K562 (cell line): Measurements from ENCODE around the gene EML2. TPM values are rescaled to one million over a fixed set of nuclear protein-coding genes. Genes with fewer than 3 reads are reported as not detected.

Source experiments
- FOSL1 ChIP-seq: fragments of 200-800 bp; sonication (Bioruptor generic); conservative IDR thresholded peaks from 2 replicates; pipeline ENCODE4 v1.6.1; 2016; ENCODE audit warnings: missing genetic modification characterization, missing compliant biosample characterization
- FOXJ3 ChIP-seq: sonication (generic); formaldehyde crosslinking; IDR thresholded peaks from 2 replicates; pipeline ENCODE4 v1.4.0; 2020; ENCODE audit warnings: mild to moderate bottlenecking, missing genetic modification reagents
- HLTF ChIP-seq: fragments of 450-650 bp; IDR thresholded peaks from 2 replicates; pipeline ENCODE4 v1.6.1; 2016
- HMG20A ChIP-seq: fragments of 450-650 bp; formaldehyde crosslinking; conservative IDR thresholded peaks from 2 replicates; pipeline ENCODE4 v1.4.0; 2020; ENCODE audit warnings: mild to moderate bottlenecking, mixed read lengths
- HNRNPK ChIP-seq: fragments of 200-400 bp; formaldehyde crosslinking; IDR thresholded peaks from one replicate; pipeline ENCODE4 v1.6.1; 2018; ENCODE audit warnings: mild to moderate bottlenecking, low read depth, low read length; ENCODE audit not compliant: poor library complexity, severe bottlenecking
- HNRNPLL ChIP-seq: fragments of 200-400 bp; formaldehyde crosslinking; IDR thresholded peaks from 2 replicates; pipeline ENCODE4 v1.6.1; 2017; ENCODE audit warnings: low read length, low read depth, mild to moderate bottlenecking; ENCODE audit not compliant: poor library complexity, severe bottlenecking
- HSF4 ChIP-seq: fragments of 250-450 bp; sonication (Bioruptor Pico); IDR thresholded peaks from 2 replicates; pipeline ENCODE4 v2.1.2; 2022; ENCODE audit warnings: mild to moderate bottlenecking, moderate library complexity, borderline replicate concordance
- LCOR ChIP-seq: sonication (generic); formaldehyde crosslinking; IDR thresholded peaks from 2 replicates; pipeline ENCODE4 v1.8.0; 2022; ENCODE audit warnings: mild to moderate bottlenecking, missing genetic modification reagents
- MYC ChIP-seq, 2 experiments: fragments of 250-450 bp in 1 of 2; sonication (Bioruptor Pico) in 1 of 2; IDR thresholded peaks; 2 replicates each; pipeline versions ENCODE4 v1.5.1 to v1.6.1; 2012 to 2021; ENCODE audit warnings: low read depth in 2 of 2, borderline replicate concordance in 1 of 2, improper control_type of control experiment in 1 of 2, low read length in 1 of 2, mild to moderate bottlenecking in 1 of 2, moderate library complexity in 1 of 2
- NCOA1 ChIP-seq: fragments of 450-650 bp; IDR thresholded peaks from 2 replicates; pipeline ENCODE4 v1.6.1; 2016; ENCODE audit warnings: low read depth
- POLR2A ChIP-seq: fragments of 450-650 bp; conservative IDR thresholded peaks from 2 replicates; pipeline ENCODE4 v1.6.1; 2016
- PPARD ChIP-seq: fragments of 250-450 bp; sonication (Bioruptor Pico); IDR thresholded peaks from 2 replicates; pipeline ENCODE4 v1.8.0; 2022; ENCODE audit warnings: inconsistent platforms, mild to moderate bottlenecking, moderate library complexity
- RAD51 ChIP-seq: fragments of 450-650 bp; IDR thresholded peaks from 2 replicates; pipeline ENCODE4 v1.7.1; 2016; ENCODE audit warnings: low read depth, mild to moderate bottlenecking, borderline replicate concordance
- RFX5 ChIP-seq: IDR thresholded peaks from 2 replicates; pipeline ENCODE4 v1.6.1; 2011; ENCODE audit warnings: low read depth, mild to moderate bottlenecking, improper control_type of control experiment, low read length
- SMARCB1 ChIP-seq: IDR thresholded peaks from 2 replicates; pipeline ENCODE4 v1.6.1; 2011; ENCODE audit warnings: improper control_type of control experiment, low read depth; ENCODE audit not compliant: insufficient read length
- TAF7 ChIP-seq: fragments of 450-650 bp; IDR thresholded peaks from 2 replicates; pipeline ENCODE4 v1.6.1; 2016; ENCODE audit warnings: missing genetic modification characterization, missing compliant biosample characterization
- XRCC3 ChIP-seq: fragments of 450-650 bp; IDR thresholded peaks from 2 replicates; pipeline ENCODE4 v1.6.1; 2017; ENCODE audit warnings: mild to moderate bottlenecking, moderate library complexity
- ZFP36 ChIP-seq: fragments of 150-350 bp; IDR thresholded peaks from 2 replicates; pipeline ENCODE4 v1.6.1; 2018; ENCODE audit warnings: low read length, low read depth; ENCODE audit not compliant: partially characterized antibody
- ZNF785 ChIP-seq: fragments of 250-450 bp; sonication (Bioruptor Pico); IDR thresholded peaks from 2 replicates; pipeline ENCODE4 v1.4.0; 2020; ENCODE audit warnings: mild to moderate bottlenecking
- ZSCAN32 ChIP-seq: fragments of 450-650 bp; formaldehyde crosslinking; IDR thresholded peaks from 2 replicates; pipeline ENCODE4 v1.4.0; 2020; ENCODE audit warnings: mild to moderate bottlenecking, moderate library complexity
- polyA plus RNA-seq, 8 experiments: library from polyadenylated mRNA; depleted of rRNA in 4 of 8; stranded (reverse) in 5 of 8; unstranded in 3 of 8; fragments of >200 nt; fragmentation: Nextera tagmentation in 2 of 8; fragmentation: Illumina TruSeq in 1 of 8; extraction: Ambion mirVana in 2 of 8; extraction: Trizol in 1 of 8; gene quantifications; 2 replicates each; pipeline versions ENCODE4 v1.2.1 to v1.2.3, GENCODE V29; 2011 to 2014; ENCODE audit warnings: inconsistent platforms in 1 of 8, missing spikeins in 1 of 8
- total RNA-seq, 7 experiments: library from RNA; depleted of rRNA in 6 of 7; stranded (reverse); fragments of >200 nt in 6 of 7; fragmentation: Illumina TruSeq in 2 of 7; extraction: Trizol in 2 of 7; gene quantifications; 2 replicates each; pipeline versions ENCODE4 v1.2.1 to v1.2.3, GENCODE V29; 2011 to 2021; ENCODE audit warnings: low replicate concordance in 1 of 7
- TF ChIP-seq, protein P1 (sequence below): sonication (generic); formaldehyde crosslinking; IDR thresholded peaks from 2 replicates; pipeline ENCODE4 v1.8.1; 2022; ENCODE audit warnings: missing genetic modification reagents
- TF ChIP-seq, protein P2 (sequence below): fragments of 250-450 bp; sonication (Bioruptor Pico); IDR thresholded peaks from 2 replicates; pipeline ENCODE4 v1.5.0; 2021; ENCODE audit warnings: mild to moderate bottlenecking, borderline replicate concordance
- TF ChIP-seq, protein P3 (sequence below): fragments of 250-450 bp; sonication (Bioruptor Pico); IDR thresholded peaks from 2 replicates; pipeline ENCODE4 v1.5.0; 2021
- TF ChIP-seq, protein P4 (sequence below): fragments of 450-650 bp; IDR thresholded peaks from 2 replicates; pipeline ENCODE4 v1.6.1; 2016; ENCODE audit warnings: antibody characterized with exemption

EML2 gene
- total and polyA plus RNA-seq, 9 of the 15 experiments (the other 6 are each of a cell fraction or from before 2014, with no cell fraction given) = 2.6 to 69.6 (median 24.8) TPM

DNA sequence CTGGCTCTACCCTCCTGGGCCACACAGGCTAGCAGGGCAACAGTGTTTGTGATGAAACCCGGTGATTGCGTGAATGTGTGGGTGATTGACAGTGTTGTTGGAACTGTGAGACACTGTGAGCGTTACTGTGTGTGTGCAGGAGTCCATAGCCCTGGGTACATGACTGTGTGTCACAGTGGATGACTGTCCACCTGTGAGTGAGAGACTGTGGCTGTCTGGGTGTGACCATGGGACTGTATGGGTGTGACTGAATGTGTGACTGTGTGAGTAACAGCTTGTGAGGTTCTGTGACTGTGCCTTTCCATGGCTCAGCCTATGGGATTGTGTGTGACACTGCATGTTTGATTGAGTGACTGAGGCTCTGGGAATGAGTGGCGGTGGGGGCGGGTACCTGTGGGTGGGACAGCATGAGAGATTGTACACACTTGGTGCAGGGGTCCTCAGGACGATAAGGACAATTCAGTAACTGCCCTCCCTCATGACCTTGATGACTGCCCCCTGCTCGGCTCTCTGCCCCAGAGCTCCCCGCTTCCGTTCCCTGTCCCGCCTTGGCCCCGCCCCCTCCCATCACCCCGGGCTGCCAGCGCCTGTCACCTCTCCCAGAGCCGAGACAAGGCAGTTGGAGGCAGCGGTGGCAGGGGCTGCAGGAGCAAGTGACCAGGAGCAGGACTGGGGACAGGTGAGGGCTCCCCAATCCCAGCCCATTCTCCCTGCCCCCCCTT, 28.6 kb upstream of the EML2 start, which contains the start of gene GIPR (continued):
- TF ChIP-seq, protein P1, sequence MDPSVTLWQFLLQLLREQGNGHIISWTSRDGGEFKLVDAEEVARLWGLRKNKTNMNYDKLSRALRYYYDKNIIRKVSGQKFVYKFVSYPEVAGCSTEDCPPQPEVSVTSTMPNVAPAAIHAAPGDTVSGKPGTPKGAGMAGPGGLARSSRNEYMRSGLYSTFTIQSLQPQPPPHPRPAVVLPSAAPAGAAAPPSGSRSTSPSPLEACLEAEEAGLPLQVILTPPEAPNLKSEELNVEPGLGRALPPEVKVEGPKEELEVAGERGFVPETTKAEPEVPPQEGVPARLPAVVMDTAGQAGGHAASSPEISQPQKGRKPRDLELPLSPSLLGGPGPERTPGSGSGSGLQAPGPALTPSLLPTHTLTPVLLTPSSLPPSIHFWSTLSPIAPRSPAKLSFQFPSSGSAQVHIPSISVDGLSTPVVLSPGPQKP = no peak
- TF ChIP-seq ZFP36 = no peak
- no peak for TF ChIP-seq XRCC3
- TF ChIP-seq RFX5 = no peak
- TF ChIP-seq ZSCAN32 (CRISPR knock-in tag) = no peak
- peak; percentile 87 for TF ChIP-seq POLR2A
- no peak for TF ChIP-seq TAF7
- no peak for TF ChIP-seq SMARCB1
- TF ChIP-seq HSF4 (CRISPR knock-in tag) = no peak
- TF ChIP-seq FOSL1 (tag) = peak; percentile 42; the same call in 1 of the 2 replicates
- TF ChIP-seq NCOA1 = no peak
- no peak for TF ChIP-seq FOXJ3 (CRISPR knock-in tag)
- TF ChIP-seq ZNF785 (CRISPR knock-in tag) = no peak
- TF ChIP-seq, protein P2, sequence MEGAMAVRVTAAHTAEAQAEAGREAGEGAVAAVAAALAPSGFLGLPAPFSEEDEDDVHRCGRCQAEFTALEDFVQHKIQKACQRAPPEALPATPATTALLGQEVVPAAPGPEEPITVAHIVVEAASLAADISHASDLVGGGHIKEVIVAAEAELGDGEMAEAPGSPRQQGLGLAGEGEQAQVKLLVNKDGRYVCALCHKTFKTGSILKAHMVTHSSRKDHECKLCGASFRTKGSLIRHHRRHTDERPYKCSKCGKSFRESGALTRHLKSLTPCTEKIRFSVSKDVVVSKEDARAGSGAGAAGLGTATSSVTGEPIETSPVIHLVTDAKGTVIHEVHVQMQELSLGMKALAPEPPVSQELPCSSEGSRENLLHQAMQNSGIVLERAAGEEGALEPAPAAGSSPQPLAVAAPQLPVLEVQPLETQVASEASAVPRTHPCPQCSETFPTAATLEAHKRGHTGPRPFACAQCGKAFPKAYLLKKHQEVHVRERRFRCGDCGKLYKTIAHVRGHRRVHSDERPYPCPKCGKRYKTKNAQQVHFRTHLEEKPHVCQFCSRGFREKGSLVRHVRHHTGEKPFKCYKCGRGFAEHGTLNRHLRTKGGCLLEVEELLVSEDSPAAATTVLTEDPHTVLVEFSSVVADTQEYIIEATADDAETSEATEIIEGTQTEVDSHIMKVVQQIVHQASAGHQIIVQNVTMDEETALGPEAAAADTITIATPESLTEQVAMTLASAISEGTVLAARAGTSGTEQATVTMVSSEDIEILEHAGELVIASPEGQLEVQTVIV (CRISPR knock-in tag) = no peak
- no peak for TF ChIP-seq RAD51
- no peak for TF ChIP-seq LCOR (CRISPR knock-in tag)
- TF ChIP-seq HMG20A = no peak
- TF ChIP-seq, protein P3, sequence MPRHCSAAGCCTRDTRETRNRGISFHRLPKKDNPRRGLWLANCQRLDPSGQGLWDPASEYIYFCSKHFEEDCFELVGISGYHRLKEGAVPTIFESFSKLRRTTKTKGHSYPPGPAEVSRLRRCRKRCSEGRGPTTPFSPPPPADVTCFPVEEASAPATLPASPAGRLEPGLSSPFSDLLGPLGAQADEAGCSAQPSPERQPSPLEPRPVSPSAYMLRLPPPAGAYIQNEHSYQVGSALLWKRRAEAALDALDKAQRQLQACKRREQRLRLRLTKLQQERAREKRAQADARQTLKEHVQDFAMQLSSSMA (CRISPR knock-in tag) = no peak
- no peak for TF ChIP-seq HLTF
- TF ChIP-seq MYC (IDR thresholded peaks at IDR 0.05; ENCODE audit: low read depth, low read length) = no peak
- no peak for TF ChIP-seq MYC (CRISPR knock-in tag; IDR thresholded peaks at IDR 0.05; ENCODE audit: borderline replicate concordance, low read depth)
- TF ChIP-seq, protein P4, sequence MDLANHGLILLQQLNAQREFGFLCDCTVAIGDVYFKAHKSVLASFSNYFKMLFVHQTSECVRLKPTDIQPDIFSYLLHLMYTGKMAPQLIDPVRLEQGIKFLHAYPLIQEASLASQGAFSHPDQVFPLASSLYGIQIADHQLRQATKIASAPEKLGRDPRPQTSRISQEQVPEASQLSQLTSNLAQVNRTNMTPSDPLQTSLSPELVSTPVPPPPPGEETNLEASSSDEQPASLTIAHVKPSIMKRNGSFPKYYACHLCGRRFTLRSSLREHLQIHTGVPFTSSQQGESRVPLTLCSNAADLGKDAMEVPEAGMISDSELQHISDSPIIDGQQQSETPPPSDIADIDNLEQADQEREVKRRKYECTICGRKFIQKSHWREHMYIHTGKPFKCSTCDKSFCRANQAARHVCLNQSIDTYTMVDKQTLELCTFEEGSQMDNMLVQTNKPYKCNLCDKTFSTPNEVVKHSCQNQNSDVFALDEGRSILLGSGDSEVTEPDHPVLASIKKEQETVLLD = 0 out of 2 replicates have a peak, but pooled peaks have one; percentile 20
- no peak for TF ChIP-seq HNRNPK
- no peak for TF ChIP-seq PPARD (CRISPR knock-in tag)
- no peak for TF ChIP-seq HNRNPLL
